Right ventricle myocardium inferior (tissue), 1 donor: ENCODE data around the gene HINT2. TPM values are rescaled to one million over a fixed set of nuclear protein-coding genes. Genes with fewer than 3 reads are reported as not detected.

Source experiments
- ATAC-seq: fragments of 200-7000 bp; cut with Tn5 transposase; one replicate; pipeline ENCODE4 v1.9.1; 2020; ENCODE audit warnings: mild to moderate bottlenecking, moderate library complexity
- DNase-seq: peaks from one replicate; pipeline ENCODE4 v3.0.0; 2021; ENCODE audit errors: missing footprints
- intact Hi-C: fragments of 100-400 bp; cut with DNase I; formaldehyde crosslinking; loops from one replicate; pipeline ENCODE4 v1.11.0; 2022
- total RNA-seq: library from RNA; stranded (reverse); fragmentation: NEBNext Ultra II Directional; extraction: Animal tissue kit (Norgen Biotek cat#: 25700); gene quantifications from one replicate; pipeline ENCODE4 v1.2.1, GENCODE V29; 2021
- donor health status: DM: no; HTN: yes; CAD: no; lungs with severe emphysema.

Gene HINT2
- total RNA-seq, 1 donor from 2014 or later = 72.7 TPM

DNA sequence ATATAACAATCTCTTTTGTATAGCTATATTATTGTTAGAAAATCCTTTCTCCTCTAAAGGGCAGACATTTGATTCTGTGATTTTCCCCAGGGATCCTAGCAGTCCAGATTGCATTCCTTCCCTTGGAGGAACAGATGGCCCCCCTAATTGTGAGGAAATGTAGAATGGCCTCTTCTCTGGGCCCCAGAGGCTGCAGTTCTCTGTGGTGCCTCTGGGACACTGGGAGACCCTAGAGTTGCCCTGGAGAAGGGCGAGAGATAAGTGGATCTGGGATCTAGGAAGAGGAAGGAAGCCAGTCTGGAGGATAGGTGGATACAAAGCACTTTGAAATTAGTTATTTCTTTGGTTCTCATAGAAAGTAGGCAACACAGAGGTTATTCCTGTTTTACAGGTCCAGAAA, 1.9 kb upstream of the HINT2 start:
- intact Hi-C loops = loop anchor here (10.0 kb wide), 1 partner anchor 652 kb away; the partner anchor contains the start of gene UNC13B
- DNase-seq = no peak
- ATAC-seq = no peak

- peak; percentile 88 for DNase-seq
- intact Hi-C loops = loop anchor here (10.0 kb wide), 1 partner anchor 649 kb away; the partner anchor contains the start of gene UNC13B
- ATAC-seq = peak; percentile 53
Observed at GRCh38 chr9:35814106-35814840, 569 bp downstream of the HINT2 start.

GRCh38 chr9:35813434-35814105, 1.3 kb downstream of the HINT2 start:
- DNase-seq (no peak), ATAC-seq (no peak)
- intact Hi-C loops = loop anchor here (2.0 to 10.0 kb wide), 2 partner anchors 23 to 649 kb away; partner anchors contain the start of genes NPR2 and UNC13B

DNA sequence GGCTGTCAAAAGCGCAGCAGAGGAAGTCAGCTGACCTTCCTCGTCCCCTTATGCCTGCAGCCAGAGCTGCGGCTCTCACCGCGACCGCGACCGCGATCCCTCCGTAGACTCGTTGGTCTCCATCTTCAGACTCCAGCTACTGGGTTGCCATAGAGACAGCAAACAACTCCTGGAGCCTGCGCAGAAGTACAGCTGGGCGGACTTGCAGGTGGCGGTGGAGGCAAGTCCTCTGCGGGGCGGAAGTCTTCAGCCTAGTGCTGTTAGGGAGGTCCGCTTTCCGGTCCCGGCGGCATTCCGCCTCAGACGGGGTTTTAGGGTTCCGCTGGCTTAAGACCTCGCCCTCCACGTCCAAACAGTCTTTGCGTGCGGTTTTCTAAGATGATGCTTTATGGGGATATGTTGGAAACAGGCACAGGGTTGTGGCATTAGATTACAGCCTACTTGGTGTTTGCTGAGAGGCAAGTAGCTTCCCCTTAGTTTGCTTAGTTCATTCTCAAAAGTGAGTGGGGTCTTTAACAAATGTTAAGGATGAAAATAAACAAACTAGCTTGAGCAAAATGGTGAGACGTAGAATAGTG, 2.7 kb downstream of the HINT2 start, which contains the start of gene SPAG8:
SPAG8 (minus strand) TSS at position 238 of the 578 bp plus-strand sequence; CDS start at position 123, 115 bp downstream.
- ATAC-seq (peak; percentile 71), DNase-seq (peak; percentile 97)
- intact Hi-C loops = loop anchor here (2.0 to 10.0 kb wide), 2 partner anchors 21 to 647 kb away; partner anchors contain the start of genes NPR2 and UNC13B

- ATAC-seq (no peak), DNase-seq (no peak)
- intact Hi-C loops = loop anchor here (2.0 to 10.0 kb wide), 2 partner anchors 21 to 647 kb away; partner anchors contain the start of genes NPR2 and UNC13B
Observed at GRCh38 chr9:35811381-35812024, 3.3 kb downstream of the HINT2 start.

DNA sequence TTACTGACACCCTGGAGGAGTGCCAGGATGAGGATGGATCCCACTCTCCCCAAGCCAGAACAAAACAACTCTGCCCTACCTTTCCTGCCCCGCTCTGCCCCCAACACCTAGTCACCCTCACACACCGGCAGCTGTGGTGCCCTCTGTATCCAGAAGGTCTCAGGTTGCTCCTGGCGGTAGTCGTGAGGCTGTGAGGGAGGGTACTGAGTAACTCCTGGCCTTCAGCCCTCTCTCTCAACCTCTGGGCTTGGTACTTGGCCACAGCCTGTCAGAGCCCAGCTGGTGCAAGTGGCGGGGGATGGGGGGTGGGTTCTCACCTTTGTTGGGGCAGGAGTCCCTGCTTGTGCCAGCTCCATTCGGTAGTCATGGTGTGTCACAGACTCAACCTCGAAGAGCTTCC, 4.7 kb downstream of the HINT2 start:
- intact Hi-C loops = loop anchor here (10.0 kb wide), 1 partner anchor 645 kb away; the partner anchor contains the start of gene UNC13B
- DNase-seq = no peak
- ATAC-seq = no peak

DNA sequence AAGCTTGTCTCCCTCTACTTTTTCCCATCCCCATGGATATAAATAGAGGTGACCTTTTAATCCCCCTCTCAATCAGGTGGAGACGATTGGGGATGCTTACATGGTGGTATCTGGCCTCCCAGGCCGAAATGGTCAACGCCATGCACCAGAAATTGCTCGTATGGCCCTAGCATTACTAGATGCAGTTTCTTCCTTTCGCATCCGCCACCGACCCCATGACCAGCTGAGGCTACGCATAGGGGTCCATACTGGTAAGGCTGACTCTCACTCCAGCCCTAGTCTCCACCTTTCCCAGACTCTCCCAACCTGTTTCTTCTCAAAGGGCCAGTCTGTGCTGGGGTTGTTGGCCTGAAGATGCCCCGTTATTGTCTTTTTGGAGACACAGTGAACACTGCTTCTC, 6.4 kb downstream of the HINT2 start:
- intact Hi-C loops = no loop called here
- no peak for ATAC-seq
- no peak for DNase-seq

DNA sequence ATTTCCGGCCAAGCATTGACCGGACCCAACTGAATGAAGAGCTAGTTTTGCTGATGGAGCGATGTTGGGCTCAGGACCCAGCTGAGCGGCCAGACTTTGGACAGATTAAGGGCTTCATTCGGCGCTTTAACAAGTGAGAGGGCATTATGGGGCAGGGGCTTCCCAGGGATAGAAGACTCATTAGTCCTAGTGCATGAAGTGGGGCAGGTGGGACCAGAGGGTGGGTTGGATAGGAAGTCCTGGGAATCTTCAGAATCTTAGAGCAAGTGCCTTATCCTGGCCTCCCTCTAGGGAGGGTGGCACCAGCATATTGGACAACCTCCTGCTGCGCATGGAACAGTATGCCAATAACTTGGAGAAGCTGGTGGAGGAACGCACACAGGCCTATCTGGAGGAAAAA, 8.7 kb downstream of the HINT2 start:
- no peak for DNase-seq
- intact Hi-C loops = no loop called here
- no peak for ATAC-seq

GRCh38 chr9:35801328-35802128, 13.3 kb downstream of the HINT2 start:
- ATAC-seq = no peak
- DNase-seq = no peak
- intact Hi-C loops = no loop called here

DNA sequence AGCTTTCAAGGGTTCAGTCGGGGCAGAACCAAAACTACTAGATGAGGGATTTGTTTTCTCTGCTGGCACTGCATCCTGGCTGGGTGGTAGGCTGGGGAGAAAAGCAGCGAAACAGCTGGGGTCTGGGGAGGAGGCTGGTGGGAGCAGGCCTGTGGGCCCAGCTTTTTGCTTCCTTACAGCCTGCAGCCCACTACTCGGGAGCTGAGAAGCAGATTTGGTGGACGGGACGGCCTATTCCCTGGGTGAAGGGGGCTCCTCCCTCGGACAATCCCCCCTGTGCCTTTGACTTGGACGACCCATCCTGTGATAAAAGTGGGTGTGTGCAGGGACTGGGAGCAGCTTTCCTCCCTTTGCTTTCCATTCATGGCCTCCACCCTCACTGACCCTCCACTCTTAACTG, 14.3 kb downstream of the HINT2 start:
- no peak for ATAC-seq
- DNase-seq = no peak

DNA sequence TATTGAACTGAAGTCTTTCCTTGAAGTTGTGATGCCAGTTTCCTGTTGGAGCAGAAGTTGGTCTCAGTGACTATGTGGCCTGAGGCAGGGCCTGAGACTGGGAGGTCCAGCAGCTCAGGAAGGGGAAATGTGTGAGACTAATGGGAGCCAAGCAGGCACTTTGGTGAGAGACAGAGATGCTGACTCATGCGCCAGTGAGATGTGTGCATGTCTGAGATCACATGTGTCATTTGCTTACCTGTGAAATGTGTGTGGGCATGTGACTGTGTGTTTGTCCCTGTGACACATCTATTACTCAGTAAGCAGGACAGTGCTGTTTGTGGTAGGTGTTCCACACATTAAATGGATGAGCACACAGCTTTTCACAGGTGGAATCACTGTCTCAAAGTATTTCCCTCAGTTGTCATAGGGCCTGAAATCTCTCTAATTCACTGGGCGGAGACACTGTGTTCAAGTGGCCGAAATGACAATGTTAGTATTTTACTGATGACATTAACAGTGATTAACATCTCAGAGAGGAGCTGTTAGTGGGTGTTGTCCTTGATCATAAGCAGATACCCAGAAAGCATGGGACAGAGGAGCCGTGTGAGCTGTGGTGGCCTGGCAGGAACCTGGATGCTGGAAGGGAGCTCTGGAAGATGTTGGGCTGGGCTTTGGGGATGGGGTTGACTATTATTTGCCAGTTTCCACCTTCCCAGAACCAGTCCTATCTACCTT, 16.0 kb downstream of the HINT2 start:
- ATAC-seq (no peak), DNase-seq (no peak)
- intact Hi-C loops = no loop called here

More for the DNA sequence above, 14.3 kb downstream of the HINT2 start:
- intact Hi-C loops = no loop called here

DNA sequence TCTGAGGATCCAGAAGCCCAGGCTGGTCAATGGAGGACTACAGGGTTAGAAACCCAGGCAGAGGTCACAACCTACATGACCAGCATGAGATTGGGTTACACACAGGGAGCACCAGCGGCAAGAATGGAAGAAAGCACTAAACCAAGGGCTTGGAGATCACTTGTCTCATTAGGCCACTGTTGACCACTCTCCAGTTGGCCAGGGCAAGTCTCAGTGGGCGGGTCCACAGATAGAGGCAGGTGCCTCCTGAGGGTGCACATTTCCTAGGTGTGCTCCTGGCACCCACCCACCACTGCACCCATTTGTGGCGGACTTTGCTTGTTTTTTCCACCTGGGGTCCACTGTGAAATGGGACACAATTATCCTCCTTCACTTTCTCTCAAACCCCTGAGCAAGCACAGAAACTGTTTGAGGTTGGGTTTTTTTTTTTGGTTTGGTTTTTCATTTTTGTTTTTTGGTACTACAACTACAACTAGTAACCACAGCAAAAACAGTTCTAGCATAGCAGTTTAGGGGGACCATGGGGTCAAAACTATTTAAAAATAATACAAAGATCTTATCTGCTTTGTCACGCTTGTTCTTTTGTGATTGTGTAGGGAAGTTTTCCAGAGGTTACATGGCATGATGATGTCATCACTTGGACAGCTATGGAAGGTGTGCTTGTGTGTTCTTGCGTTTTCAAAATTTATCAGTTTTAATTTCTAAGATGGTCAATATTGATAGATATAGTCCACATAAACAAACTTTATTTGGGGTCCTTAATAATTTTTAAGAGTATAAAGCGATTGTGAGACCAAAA, 17.3 kb downstream of the HINT2 start:
- intact Hi-C loops = no loop called here
- ATAC-seq (no peak), DNase-seq (no peak)

- intact Hi-C loops = no loop called here
- ATAC-seq (no peak), DNase-seq (no peak)
Observed at GRCh38 chr9:35795695-35796094, 19.1 kb downstream of the HINT2 start.

GRCh38 chr9:35793461-35793860, 21.4 kb downstream of the HINT2 start:
- ATAC-seq = no peak
- no peak for DNase-seq
- intact Hi-C loops = loop anchor here (5.0 kb wide), 1 partner anchor 229 kb away; no protein-coding TSS in a partner anchor

GRCh38 chr9:35792826-35793225, 22.0 kb downstream of the HINT2 start:
- ATAC-seq = no peak
- no peak for DNase-seq
- intact Hi-C loops = loop anchor here (5.0 kb wide), 1 partner anchor 229 kb away; no protein-coding TSS in a partner anchor

DNA sequence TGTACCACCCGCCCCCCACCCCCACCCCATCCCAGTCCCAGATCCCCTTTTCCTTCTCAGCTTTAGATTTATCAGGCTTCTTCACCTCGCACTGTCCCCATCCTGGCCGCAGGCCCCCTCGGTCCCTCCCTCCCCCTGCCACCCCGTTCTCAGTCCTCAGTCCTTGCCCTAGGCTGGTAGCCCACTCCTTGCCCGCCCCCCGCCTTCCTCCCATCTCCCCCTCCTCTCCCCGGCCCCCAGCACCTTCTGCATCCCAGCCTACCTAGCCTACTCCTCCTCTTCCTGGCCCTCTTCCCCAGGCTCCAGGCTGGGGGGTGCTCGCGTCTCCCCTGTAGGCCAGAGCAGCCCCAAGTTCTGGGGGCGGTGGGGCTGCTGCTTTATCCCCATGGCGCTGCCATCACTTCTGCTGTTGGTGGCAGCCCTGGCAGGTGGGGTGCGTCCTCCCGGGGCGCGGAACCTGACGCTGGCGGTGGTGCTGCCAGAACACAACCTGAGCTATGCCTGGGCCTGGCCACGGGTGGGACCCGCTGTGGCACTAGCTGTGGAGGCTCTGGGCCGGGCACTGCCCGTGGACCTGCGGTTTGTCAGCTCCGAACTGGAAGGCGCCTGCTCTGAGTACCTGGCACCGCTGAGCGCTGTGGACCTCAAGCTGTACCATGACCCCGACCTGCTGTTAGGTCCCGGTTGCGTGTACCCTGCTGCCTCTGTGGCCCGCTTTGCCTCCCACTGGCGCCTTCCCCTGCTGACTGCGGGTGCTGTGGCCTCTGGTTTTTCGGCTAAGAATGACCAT, 22.6 kb downstream of the HINT2 start:
- DNase-seq (no peak), ATAC-seq (no peak)
- intact Hi-C loops = loop anchor here (5.0 kb wide), 1 partner anchor 230 kb away; no protein-coding TSS in a partner anchor
